ENCODE data around the gene CDH4.

GRCh38 chr20:61520893-61521460, 268.9 kb downstream of the CDH4 start:
- no peak for TF ChIP-seq POLR2A (IDR thresholded peaks at IDR 0.05)
- TF ChIP-seq, protein P1, sequence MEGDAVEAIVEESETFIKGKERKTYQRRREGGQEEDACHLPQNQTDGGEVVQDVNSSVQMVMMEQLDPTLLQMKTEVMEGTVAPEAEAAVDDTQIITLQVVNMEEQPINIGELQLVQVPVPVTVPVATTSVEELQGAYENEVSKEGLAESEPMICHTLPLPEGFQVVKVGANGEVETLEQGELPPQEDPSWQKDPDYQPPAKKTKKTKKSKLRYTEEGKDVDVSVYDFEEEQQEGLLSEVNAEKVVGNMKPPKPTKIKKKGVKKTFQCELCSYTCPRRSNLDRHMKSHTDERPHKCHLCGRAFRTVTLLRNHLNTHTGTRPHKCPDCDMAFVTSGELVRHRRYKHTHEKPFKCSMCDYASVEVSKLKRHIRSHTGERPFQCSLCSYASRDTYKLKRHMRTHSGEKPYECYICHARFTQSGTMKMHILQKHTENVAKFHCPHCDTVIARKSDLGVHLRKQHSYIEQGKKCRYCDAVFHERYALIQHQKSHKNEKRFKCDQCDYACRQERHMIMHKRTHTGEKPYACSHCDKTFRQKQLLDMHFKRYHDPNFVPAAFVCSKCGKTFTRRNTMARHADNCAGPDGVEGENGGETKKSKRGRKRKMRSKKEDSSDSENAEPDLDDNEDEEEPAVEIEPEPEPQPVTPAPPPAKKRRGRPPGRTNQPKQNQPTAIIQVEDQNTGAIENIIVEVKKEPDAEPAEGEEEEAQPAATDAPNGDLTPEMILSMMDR (IDR thresholded peaks at IDR 0.05): no peak
- TF ChIP-seq POLR2AphosphoS5 (IDR thresholded peaks at IDR 0.05): no peak

Measured in sigmoid colon (tissue), 4 donors.